ENCODE data around the gene SLC38A3. TPM values are rescaled to one million over a fixed set of nuclear protein-coding genes. Genes with fewer than 3 reads are reported as not detected.
A peak's percentile ranks its signal among the peaks of the same experiment; 100 is the strongest.

SLC38A3 gene
- total RNA-seq, 4 donors from 2014 or later = 1.3 TPM; not detected in 3

DNA sequence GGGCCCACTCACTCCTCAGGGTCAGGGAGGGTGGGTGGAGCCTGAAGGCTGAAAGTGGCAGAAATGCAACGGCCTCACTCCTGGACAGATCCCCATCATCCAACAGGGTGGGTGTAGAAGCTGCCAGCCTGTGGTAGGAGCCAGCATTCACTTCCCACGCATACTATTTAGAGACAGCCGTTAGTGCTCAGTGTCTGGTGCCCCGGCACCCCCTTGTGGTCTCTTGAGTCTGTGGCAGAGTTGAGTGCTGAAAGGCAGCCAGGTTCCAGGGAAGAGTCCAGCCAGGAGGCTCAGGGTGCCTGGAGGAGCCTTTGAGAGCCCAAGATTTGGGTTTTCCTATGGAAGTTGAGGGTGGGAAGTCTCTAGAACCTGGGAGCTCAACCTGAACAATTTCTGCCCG lies 15.8 kb upstream of the SLC38A3 start:
- Histone ChIP-seq H3K4me3 (no peak overlapping the region), H3K9me3 (no peaks in the 10 kb centered on the region), H3K27ac (no peak overlapping the region), H3K27me3 (peaks cover 0 to 15% of the 10 kb centered on the region in 2 donors), H3K4me1 (peaks cover 0 to 14% (median 5%) of the 10 kb centered on the region in 4 donors), H3K36me3 (peaks cover 0 to 7% (median 0%) of the 10 kb centered on the region in 3 donors)
- DNase-seq = peak; percentile 19 to 87 (median 83)
- TF ChIP-seq, protein P1, sequence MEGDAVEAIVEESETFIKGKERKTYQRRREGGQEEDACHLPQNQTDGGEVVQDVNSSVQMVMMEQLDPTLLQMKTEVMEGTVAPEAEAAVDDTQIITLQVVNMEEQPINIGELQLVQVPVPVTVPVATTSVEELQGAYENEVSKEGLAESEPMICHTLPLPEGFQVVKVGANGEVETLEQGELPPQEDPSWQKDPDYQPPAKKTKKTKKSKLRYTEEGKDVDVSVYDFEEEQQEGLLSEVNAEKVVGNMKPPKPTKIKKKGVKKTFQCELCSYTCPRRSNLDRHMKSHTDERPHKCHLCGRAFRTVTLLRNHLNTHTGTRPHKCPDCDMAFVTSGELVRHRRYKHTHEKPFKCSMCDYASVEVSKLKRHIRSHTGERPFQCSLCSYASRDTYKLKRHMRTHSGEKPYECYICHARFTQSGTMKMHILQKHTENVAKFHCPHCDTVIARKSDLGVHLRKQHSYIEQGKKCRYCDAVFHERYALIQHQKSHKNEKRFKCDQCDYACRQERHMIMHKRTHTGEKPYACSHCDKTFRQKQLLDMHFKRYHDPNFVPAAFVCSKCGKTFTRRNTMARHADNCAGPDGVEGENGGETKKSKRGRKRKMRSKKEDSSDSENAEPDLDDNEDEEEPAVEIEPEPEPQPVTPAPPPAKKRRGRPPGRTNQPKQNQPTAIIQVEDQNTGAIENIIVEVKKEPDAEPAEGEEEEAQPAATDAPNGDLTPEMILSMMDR (IDR thresholded peaks at IDR 0.05) = peak in 4 of 6 experiments; percentile 53 to 93 (median 90)
- TF ChIP-seq POLR2A (IDR thresholded peaks at IDR 0.05) = no peak

DNA sequence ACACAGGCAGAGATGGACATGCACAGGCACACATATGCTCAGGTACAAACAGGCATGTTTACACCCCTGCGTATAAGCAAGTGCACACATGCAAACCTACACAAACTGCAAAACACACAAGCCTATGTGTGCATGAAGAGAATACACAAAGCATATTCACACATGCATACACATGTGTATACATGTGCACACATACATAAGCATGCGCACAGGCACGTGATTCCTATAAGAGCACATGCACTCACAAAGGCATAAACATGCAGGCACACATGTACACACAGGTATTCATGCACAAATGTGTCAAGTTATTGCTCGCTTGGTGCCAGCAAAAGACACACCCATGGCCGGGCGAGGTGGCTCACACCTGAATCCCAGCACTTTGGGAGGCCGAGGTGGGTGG lies 15.1 kb upstream of the SLC38A3 start:
- H3K27me3 ChIP-seq = peaks cover 0 to 16% of the 10 kb centered on the region in 2 donors
- H3K36me3 ChIP-seq = peaks cover 0 to 7% (median 0%) of the 10 kb centered on the region in 3 donors
- H3K4me1 ChIP-seq = peaks cover 0 to 21% (median 9%) of the 10 kb centered on the region in 4 donors
- H3K9me3 ChIP-seq = no peaks in the 10 kb centered on the region
- H3K27ac ChIP-seq = no peak overlapping the region
- no peak for TF ChIP-seq POLR2A (IDR thresholded peaks at IDR 0.05)
- TF ChIP-seq, protein P1 (IDR thresholded peaks at IDR 0.05) = no peak
- no peak overlapping the region for H3K4me3 ChIP-seq
- no peak for DNase-seq

DNA sequence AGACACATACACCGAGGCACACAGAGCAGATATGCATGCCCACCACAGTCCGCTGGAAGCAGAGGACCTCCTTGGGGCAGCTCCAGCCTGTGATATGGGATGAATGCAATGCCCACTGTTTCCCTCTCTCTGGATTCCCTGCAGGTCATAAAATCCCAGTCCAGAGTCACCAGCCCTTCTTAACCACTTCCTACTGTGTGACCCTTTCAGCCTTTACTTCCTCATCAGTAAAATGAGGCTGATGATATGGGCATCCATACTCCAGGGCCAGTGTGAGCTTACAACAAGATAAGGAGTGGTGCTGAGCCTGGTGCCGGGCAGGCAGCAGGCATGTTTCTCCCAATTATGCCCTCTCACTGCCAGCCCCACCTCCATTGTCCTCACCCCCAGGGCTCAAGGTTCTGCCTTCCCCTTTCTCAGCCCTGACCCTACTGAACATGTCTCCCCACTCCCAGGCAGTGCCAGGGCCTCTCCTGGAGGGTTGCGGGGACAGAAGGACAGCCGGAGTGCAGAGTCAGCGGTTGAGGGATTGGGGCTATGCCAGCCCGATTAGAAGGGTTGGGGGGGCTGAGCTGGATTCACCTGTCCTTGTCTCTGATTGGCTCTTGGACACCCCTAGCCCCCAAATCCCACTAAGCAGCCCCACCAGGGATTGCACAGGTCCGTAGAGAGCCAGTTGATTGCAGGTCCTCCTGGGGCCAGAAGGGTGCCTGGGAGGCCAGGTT lies 14.0 kb upstream of the SLC38A3 start, which contains the start of gene GNAT1:
Gene GNAT1, plus strand, starts transcription at position 675 of the 725 bp plus-strand sequence. CDS start 116 bp downstream, outside the sequence.
- TF ChIP-seq POLR2A (IDR thresholded peaks at IDR 0.05) = no peak
- TF ChIP-seq, protein P1 (IDR thresholded peaks at IDR 0.05) = no peak
- Histone ChIP-seq H3K27me3 (peaks cover 0 to 16% of the 10 kb centered on the region in 2 donors), H3K4me1 (peaks cover 0 to 27% (median 9%) of the 10 kb centered on the region in 4 donors), H3K9me3 (no peaks in the 10 kb centered on the region), H3K27ac (no peak within 1 kb of the TSS), H3K4me3 (no peak within 1 kb of the TSS), H3K36me3 (no peaks in the 10 kb centered on the region)
- DNase-seq = no peak

DNA sequence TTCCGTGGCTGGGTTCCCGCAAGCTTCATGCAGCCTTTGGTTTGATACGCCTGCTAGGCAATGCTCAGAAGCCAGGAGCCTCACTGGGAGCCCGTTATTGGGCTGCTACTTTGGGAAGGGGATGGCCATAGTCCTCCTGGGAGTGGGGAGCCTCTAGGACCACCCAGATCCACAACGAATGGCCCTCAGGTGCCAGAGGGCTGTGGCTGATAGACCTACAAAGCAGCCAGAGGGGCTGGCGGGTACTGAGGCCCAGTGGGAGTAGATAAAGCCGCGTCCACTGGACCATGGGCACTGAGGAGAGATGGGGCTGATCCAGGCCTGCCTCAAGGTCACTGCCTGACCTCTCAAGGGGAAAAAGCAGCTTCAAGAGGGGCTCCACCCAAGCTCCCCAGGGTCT lies 12.9 kb upstream of the SLC38A3 start:
- no peaks in the 10 kb centered on the region for H3K9me3 ChIP-seq
- H3K27ac ChIP-seq = no peak overlapping the region
- no peak for TF ChIP-seq POLR2A (IDR thresholded peaks at IDR 0.05)
- TF ChIP-seq, protein P1 (IDR thresholded peaks at IDR 0.05) = no peak
- no peak overlapping the region for H3K4me3 ChIP-seq
- H3K4me1 ChIP-seq = peaks cover 0 to 27% (median 9%) of the 10 kb centered on the region in 4 donors
- peaks cover 0 to 16% of the 10 kb centered on the region in 2 donors for H3K27me3 ChIP-seq
- H3K36me3 ChIP-seq = no peaks in the 10 kb centered on the region
- no peak for DNase-seq

DNA sequence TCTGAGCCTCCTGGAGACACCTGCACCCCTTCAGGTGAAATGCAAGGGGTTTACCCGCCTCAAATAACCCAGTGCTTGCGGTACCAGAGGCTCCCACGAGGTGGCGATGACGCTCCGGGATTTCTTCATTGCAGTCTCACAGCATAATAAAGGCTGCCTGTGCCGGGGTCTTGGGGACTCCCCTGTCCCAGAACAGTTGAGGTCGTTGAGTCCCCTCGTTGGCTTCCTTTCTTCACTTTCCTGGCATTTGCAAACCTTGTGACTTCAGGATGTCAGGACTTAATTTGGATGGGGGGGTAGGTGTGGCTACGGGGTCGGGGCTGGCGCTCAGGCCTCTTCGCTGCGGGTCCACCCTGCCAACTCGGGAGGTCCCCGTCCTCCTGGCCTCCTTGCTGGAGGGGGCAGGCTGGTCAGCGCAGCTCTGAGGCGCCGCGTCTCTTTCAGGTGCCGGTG lies 12.4 kb upstream of the SLC38A3 start:
- H3K4me1 ChIP-seq = peaks cover 0 to 27% (median 9%) of the 10 kb centered on the region in 4 donors
- peaks cover 0 to 16% of the 10 kb centered on the region in 2 donors for H3K27me3 ChIP-seq
- H3K4me3 ChIP-seq = no peak overlapping the region
- H3K9me3 ChIP-seq = no peaks in the 10 kb centered on the region
- TF ChIP-seq, protein P1 (IDR thresholded peaks at IDR 0.05) = peak; percentile 74 to 95 (median 91)
- no peak for TF ChIP-seq POLR2A (IDR thresholded peaks at IDR 0.05)
- no peaks in the 10 kb centered on the region for H3K36me3 ChIP-seq
- no peak overlapping the region for H3K27ac ChIP-seq
- DNase-seq = peak; percentile 68 to 90 (median 83)

All from Peyer's patch (tissue), 4 donors.